ENCODE data around the gene CASZ1. TPM values are rescaled to one million over a fixed set of nuclear protein-coding genes. Genes with fewer than 3 reads are reported as not detected.

Gene CASZ1
- total RNA-seq, 1 experiment from 2014 or later = 12.6 TPM

DNA sequence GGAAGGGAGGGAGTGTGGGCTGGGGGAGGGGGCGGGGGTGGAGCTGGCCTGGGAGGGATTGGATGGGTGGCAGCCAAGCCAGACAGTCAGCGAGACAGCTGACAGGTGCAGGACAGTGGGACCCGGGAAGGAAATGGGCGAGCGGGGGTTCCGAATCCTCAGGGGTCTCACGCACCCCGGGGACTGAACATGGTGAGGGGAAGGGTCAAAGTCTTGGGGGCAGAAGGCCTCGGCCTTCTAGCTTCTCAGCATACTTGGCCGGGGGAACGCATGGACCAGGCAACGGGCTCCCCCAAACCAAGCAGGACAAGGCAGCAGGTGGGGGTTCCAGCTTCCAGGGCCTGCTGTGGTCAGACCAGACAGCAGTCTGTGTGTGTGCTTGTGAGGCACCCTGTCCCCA, 23.1 kb downstream of the CASZ1 start:
- intact Hi-C loops (cut with micrococcal nuclease; ENCODE audit: unreplicated experiment) = no loop called here
- CTCF ChIA-PET = interaction anchor here (1.5 kb wide), 1 partner anchor 12 kb away, joined by 4 read pairs; no protein-coding TSS in a partner anchor
- DNase-seq = no peak
- H3K9me3 Mint-ChIP-seq (ENCODE audit: low read depth, unreplicated experiment) = no peaks in the 10 kb centered on the region
- H3K4me3 Mint-ChIP-seq (ENCODE audit: low read depth, unreplicated experiment) = no peak overlapping the region
- H3K27me3 Mint-ChIP-seq (ENCODE audit: unreplicated experiment) = no peaks in the 10 kb centered on the region
- TF ChIP-seq, protein P1, sequence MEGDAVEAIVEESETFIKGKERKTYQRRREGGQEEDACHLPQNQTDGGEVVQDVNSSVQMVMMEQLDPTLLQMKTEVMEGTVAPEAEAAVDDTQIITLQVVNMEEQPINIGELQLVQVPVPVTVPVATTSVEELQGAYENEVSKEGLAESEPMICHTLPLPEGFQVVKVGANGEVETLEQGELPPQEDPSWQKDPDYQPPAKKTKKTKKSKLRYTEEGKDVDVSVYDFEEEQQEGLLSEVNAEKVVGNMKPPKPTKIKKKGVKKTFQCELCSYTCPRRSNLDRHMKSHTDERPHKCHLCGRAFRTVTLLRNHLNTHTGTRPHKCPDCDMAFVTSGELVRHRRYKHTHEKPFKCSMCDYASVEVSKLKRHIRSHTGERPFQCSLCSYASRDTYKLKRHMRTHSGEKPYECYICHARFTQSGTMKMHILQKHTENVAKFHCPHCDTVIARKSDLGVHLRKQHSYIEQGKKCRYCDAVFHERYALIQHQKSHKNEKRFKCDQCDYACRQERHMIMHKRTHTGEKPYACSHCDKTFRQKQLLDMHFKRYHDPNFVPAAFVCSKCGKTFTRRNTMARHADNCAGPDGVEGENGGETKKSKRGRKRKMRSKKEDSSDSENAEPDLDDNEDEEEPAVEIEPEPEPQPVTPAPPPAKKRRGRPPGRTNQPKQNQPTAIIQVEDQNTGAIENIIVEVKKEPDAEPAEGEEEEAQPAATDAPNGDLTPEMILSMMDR (IDR thresholded peaks at IDR 0.05; ENCODE audit: unreplicated experiment) = no peak
- H3K27ac Mint-ChIP-seq (ENCODE audit: unreplicated experiment) = no peak overlapping the region
- peaks cover 8% of the 10 kb centered on the region for H3K4me1 Mint-ChIP-seq (ENCODE audit: low read depth, unreplicated experiment)
- no TSS peak for BruUV-seq (replicated peaks)
- no peaks in the 10 kb centered on the region for H3K36me3 Mint-ChIP-seq (ENCODE audit: insufficient read depth, unreplicated experiment)

DNA sequence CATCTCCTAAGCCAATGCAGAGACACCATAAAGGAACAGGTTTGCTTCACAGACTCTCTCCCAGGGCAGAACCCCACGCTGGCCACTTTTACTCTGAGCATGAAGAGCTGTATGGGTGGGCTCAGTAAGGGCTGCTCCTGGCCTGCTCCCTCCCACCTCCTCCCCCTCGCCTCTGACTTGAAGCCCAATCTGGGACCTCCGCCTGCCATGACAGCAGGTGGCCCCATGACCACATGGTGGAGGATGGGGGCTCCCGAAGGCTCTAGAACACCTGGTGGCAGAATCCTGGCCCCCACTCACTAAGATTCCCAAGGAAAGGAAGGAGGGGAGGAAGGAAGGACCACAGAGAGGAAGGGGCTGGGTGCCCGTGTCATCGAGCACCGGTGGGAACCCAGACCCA, 23.7 kb downstream of the CASZ1 start:
- intact Hi-C loops (cut with micrococcal nuclease; ENCODE audit: unreplicated experiment) = no loop called here
- Mint-ChIP-seq H3K27ac (ENCODE audit: unreplicated experiment) (no peak overlapping the region), H3K4me3 (ENCODE audit: low read depth, unreplicated experiment) (no peak overlapping the region), H3K9me3 (ENCODE audit: low read depth, unreplicated experiment) (no peaks in the 10 kb centered on the region), H3K36me3 (ENCODE audit: insufficient read depth, unreplicated experiment) (no peaks in the 10 kb centered on the region), H3K4me1 (ENCODE audit: low read depth, unreplicated experiment) (peaks cover 8% of the 10 kb centered on the region), H3K27me3 (ENCODE audit: unreplicated experiment) (no peaks in the 10 kb centered on the region)
- CTCF ChIA-PET = no interaction called here
- no peak for DNase-seq
- BruUV-seq (replicated peaks) = no TSS peak
- TF ChIP-seq, protein P1 (IDR thresholded peaks at IDR 0.05; ENCODE audit: unreplicated experiment) = no peak

DNA sequence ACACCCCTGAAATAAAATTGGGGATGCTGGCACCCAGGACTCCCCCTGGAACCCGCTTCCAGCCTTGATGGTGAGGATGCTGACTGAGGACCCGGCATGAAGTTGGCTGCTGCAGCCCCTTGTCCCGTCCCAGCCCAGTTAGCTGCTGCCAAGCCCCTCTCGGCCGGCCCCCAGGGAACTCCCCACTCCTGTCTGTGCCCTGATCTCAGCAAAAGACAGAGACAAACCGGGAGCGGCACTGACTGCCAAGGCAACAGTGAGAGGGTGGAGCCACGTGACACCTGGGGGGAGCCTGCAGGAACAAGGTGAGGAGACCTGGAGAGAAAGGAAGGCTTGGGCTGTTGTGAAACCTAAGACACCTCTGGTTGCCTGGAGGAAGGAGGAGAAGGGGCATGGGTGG, 24.7 kb downstream of the CASZ1 start:
- Mint-ChIP-seq H3K27me3 (ENCODE audit: unreplicated experiment) (no peaks in the 10 kb centered on the region), H3K27ac (ENCODE audit: unreplicated experiment) (no peak overlapping the region), H3K4me3 (ENCODE audit: low read depth, unreplicated experiment) (no peak overlapping the region), H3K9me3 (ENCODE audit: low read depth, unreplicated experiment) (no peaks in the 10 kb centered on the region), H3K36me3 (ENCODE audit: insufficient read depth, unreplicated experiment) (no peaks in the 10 kb centered on the region), H3K4me1 (ENCODE audit: low read depth, unreplicated experiment) (peaks cover 8% of the 10 kb centered on the region)
- no TSS peak for BruUV-seq (replicated peaks)
- TF ChIP-seq, protein P1 (IDR thresholded peaks at IDR 0.05; ENCODE audit: unreplicated experiment) = no peak
- CTCF ChIA-PET = no interaction called here
- no peak for DNase-seq
- intact Hi-C loops (cut with micrococcal nuclease; ENCODE audit: unreplicated experiment) = no loop called here

DNA sequence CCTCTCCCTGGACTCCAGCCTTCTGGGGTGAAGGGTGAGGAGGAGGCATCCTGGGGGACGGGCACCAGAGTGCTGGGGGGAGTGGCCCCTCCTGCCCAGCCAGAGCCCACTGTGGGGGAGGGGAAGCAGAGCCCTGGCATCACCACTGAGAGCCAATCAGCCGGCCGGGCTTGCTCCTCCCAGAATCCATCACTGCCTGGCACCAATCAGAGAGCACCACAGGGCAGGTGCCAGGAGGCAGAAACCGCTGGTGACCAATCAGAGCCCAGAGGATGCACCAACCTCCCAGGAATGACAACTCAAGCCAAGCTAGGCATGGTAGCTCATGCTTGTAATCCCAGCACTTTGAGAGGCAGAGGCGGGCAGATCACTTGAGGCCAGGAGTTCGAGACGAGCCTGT, 27.9 kb downstream of the CASZ1 start:
- TF ChIP-seq, protein P1 (IDR thresholded peaks at IDR 0.05; ENCODE audit: unreplicated experiment) = no peak
- no peaks in the 10 kb centered on the region for H3K27me3 Mint-ChIP-seq (ENCODE audit: unreplicated experiment)
- peaks cover 15% of the 10 kb centered on the region for H3K4me1 Mint-ChIP-seq (ENCODE audit: low read depth, unreplicated experiment)
- DNase-seq = no peak
- no peaks in the 10 kb centered on the region for H3K36me3 Mint-ChIP-seq (ENCODE audit: insufficient read depth, unreplicated experiment)
- H3K9me3 Mint-ChIP-seq (ENCODE audit: low read depth, unreplicated experiment) = no peaks in the 10 kb centered on the region
- no peak overlapping the region for H3K4me3 Mint-ChIP-seq (ENCODE audit: low read depth, unreplicated experiment)
- H3K27ac Mint-ChIP-seq (ENCODE audit: unreplicated experiment) = no peak overlapping the region
- intact Hi-C loops (cut with micrococcal nuclease; ENCODE audit: unreplicated experiment) = no loop called here
- BruUV-seq (replicated peaks) = no TSS peak
- CTCF ChIA-PET = no interaction called here
